Epithelial cell of esophagus (primary cell): ENCODE results near the gene MICAL3.

Experiments used
- DNase-seq: peaks from one replicate; pipeline ENCODE4 v3.0.0; 2010; ENCODE audit warnings: low read depth
- H3K4me3 ChIP-seq: 2 replicates; pipeline ENCODE4 v1.5.1; 2011; ENCODE audit warnings: mild to moderate bottlenecking, low read length, control low read depth
- TF ChIP-seq, protein P1 (sequence below): IDR thresholded peaks from 2 replicates; pipeline ENCODE4 v1.5.1; 2011; ENCODE audit warnings: low read depth, mild to moderate bottlenecking, low read length, control low read depth, inconsistent platforms; ENCODE audit not compliant: insufficient read depth; ENCODE audit errors: missing control alignments

The MICAL3 gene

DNA sequence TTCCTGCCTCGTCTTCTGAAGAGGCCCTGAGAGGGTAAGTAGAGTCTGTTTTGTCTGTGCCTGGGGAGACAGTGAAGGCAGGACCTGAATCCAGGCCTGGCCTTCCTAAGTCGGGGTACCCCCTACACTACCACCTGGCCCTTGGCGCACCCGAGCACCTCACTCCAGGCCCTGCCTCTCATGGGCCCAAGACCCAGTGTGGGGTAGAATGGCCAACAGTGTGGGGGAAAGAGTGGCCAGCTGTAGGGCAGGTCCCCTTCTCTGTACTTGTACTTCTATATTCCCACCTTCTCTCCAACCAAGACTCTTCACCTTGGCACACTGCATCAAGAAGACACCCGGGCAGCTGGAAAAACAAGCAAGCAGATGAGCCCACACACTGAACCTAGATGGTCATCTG, 227.7 kb downstream of the MICAL3 start:
- H3K4me3 ChIP-seq = no peak overlapping the region
- TF ChIP-seq, protein P1, sequence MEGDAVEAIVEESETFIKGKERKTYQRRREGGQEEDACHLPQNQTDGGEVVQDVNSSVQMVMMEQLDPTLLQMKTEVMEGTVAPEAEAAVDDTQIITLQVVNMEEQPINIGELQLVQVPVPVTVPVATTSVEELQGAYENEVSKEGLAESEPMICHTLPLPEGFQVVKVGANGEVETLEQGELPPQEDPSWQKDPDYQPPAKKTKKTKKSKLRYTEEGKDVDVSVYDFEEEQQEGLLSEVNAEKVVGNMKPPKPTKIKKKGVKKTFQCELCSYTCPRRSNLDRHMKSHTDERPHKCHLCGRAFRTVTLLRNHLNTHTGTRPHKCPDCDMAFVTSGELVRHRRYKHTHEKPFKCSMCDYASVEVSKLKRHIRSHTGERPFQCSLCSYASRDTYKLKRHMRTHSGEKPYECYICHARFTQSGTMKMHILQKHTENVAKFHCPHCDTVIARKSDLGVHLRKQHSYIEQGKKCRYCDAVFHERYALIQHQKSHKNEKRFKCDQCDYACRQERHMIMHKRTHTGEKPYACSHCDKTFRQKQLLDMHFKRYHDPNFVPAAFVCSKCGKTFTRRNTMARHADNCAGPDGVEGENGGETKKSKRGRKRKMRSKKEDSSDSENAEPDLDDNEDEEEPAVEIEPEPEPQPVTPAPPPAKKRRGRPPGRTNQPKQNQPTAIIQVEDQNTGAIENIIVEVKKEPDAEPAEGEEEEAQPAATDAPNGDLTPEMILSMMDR = no peak
- DNase-seq = no peak

DNA sequence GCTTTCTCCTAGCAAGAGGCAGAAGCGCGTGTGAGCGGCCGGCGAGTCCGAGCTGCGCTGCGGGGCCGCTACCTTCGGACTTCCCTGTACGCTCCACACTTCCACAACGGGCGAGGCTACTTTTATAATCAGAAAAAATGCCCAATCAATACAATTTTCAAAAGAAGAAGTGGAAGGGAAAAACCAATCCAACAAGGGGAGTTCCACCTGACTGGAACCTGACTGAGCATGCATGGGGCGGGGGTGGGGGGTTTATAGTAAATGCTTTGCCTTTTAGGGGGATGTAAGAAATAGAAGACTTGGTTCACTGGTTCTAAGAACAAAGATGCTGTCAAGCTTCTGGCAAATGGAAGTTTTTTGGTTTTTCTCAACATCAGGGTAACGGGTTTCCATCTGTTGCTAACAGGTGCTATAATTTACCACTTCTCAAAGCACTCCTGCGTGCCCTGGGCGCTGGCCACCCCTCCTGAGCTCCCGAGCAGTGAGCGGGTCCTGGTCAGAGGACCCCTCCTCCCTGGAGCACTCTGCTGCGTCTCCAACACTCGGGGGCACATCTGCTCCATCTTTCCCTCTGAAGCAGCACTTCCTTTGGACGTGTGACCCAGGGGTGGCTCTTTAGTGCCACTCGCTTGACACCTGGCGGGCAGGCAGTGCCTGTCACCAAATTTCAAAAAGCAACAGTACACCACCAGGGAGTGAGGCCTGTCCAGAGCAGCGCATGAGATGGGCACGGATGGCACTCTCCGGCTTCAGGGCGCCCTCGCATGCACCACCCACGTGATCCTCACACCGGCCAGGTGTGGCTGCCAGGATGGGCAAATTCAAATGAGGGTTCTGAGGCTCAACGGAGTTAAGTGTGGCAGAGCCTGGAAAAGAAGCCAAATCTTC, 228.5 kb downstream of the MICAL3 start:
- no peak for DNase-seq
- no peak overlapping the region for H3K4me3 ChIP-seq
- TF ChIP-seq, protein P1 = no peak

DNA sequence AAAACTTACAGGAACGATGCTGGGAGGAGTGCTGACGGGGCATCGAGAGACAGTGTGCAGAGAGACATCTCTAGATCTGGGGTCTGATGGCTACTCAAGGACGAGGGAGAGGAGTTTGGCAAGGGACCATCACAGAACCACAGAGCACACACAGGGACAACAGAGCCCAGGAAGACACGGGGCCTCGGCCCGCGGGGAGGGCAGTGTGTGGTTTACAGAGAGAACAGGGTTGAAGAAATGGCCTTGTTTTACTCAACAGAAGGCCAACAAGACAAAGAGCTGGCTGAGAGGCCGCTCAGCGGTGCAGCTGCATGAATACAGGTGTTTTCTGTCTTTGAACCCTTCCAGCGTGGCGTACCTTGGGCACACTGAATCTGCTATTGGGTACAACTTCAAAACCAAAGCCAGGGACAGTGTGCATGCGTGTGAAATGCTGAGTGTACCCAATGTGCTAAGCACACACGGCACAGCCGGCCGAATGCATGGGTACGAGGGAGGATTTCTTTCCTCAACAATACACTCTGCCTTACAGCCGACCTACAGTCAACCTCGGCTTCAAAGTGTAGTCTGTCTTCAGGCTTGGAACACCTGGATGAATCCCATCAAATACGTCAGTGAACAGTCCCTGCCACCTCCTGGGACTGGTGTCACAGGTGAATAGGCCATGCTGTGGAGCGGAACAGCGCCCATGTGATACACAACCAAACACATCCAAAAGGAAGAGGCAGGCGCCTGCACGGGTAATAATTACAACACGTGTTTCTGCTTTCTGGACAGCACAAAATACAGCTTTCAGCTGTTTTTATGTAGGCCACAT, 229.4 kb downstream of the MICAL3 start:
- no peak overlapping the region for H3K4me3 ChIP-seq
- TF ChIP-seq, protein P1 = no peak

DNA sequence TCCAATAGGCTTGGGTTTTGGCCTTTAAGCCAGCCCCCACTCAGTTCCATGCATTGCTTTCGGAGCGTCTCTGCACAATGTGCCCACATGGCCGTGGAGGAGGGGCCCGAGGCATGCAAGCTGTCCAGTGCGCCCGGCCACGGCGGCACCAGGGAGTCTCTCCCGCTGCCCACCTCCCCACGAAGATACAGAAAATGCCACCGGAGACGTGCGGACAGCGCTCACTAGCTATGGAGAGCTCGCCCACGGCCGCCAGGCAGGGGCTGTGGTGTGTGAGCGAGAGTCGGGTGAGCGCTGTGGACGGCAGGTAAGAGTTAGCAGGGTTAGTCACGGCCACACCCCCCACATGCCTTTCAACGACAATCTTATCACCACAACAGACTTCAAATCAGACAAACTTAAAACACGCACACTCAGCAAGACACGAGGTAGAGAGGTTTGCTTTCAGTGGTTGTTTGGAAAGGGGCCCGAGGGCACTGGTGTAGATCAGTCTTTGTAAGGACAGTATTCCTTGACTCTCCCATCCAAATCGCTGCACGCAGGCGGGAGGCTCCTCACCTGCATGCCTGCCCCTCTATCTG, 231.4 kb downstream of the MICAL3 start:
- no peak overlapping the region for H3K4me3 ChIP-seq
- DNase-seq = no peak
- TF ChIP-seq, protein P1 = no peak

More for the DNA sequence above, 229.4 kb downstream of the MICAL3 start:
- no peak for DNase-seq

DNA sequence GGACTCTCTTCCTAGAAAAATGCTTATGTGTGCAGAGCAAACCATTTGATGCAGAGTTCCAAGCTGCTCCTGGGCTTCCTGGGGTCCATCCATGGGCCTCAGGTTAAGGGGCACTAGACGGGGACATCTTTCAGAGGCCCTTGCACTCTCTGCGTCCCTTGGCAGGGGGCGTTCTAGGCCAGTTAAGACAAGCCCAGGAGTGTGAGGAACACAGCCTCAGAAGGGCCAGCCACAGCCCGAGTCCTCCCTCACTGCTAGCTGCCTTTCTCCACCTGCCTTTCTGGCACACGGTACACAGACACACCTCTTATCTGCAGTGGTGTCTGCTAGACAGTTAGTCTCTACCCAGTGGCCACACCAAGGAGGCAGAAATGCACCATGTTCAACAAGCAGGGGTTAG, 232.1 kb downstream of the MICAL3 start:
- TF ChIP-seq, protein P1 = no peak

DNA sequence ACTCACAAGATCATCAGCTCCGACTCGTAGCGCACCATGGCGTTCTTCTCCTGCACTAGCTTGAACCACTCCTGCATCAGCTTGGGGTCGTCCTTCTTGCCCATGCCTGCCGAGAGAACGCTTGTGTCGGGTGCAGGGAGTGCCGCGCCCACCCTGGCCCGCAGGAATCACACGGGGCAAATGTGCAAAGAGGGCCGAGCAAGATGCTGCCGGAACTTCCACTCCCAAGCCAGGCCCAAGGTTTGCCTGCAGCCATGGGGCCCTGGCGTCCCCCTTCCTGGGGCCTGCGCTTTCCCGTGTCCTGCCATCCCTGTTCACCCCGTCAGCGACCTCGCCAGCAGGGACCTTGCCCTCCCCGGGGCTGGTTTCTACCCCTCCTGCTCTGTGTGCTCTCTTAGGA, 233.2 kb downstream of the MICAL3 start:
- TF ChIP-seq, protein P1 = no peak
- no peak overlapping the region for H3K4me3 ChIP-seq
- DNase-seq = no peak

More for the DNA sequence above, 232.1 kb downstream of the MICAL3 start:
- no peak for DNase-seq
- H3K4me3 ChIP-seq = no peak overlapping the region
